ENCODE results near the gene LZTFL1.

LZTFL1 gene

GRCh38 chr3:45826908-45827307 lies 15.0 kb downstream of the LZTFL1 start:
- no peak for TF ChIP-seq CTCF (IDR thresholded peaks at IDR 0.05; ENCODE audit: low read depth, low read length)
- no peak for DNase-seq (ENCODE audit: extremely low read depth, low read depth)

- no peak for TF ChIP-seq CTCF (IDR thresholded peaks at IDR 0.05; ENCODE audit: low read depth, low read length)
- no peak for DNase-seq (ENCODE audit: extremely low read depth, low read depth)
Measured at GRCh38 chr3:45826321-45826720, 15.6 kb downstream of the LZTFL1 start.

GRCh38 chr3:45821127-45821526 lies 20.8 kb downstream of the LZTFL1 start:
- no peak for DNase-seq (ENCODE audit: extremely low read depth, low read depth)

GRCh38 chr3:45819543-45819942 lies 22.4 kb downstream of the LZTFL1 start:
- no peak for DNase-seq (ENCODE audit: extremely low read depth, low read depth)
- no peak for TF ChIP-seq CTCF (IDR thresholded peaks at IDR 0.05; ENCODE audit: low read depth, low read length)

More at GRCh38 chr3:45821127-45821526, 20.8 kb downstream of the LZTFL1 start:
- no peak for TF ChIP-seq CTCF (IDR thresholded peaks at IDR 0.05; ENCODE audit: low read depth, low read length)

GRCh38 chr3:45817831-45818522 lies 23.9 kb downstream of the LZTFL1 start:
- DNase-seq (ENCODE audit: extremely low read depth, low read depth): peak; percentile 64
- TF ChIP-seq CTCF (IDR thresholded peaks at IDR 0.05; ENCODE audit: low read depth, low read length): no peak

GRCh38 chr3:45816544-45816943 lies 25.4 kb downstream of the LZTFL1 start:
- DNase-seq (ENCODE audit: extremely low read depth, low read depth): no peak

More at GRCh38 chr3:45816544-45816943, 25.4 kb downstream of the LZTFL1 start:
- TF ChIP-seq CTCF (IDR thresholded peaks at IDR 0.05; ENCODE audit: low read depth, low read length): no peak
